K562 (cell line): Measurements from ENCODE around the gene COL4A6. TPM values are rescaled to one million over a fixed set of nuclear protein-coding genes. Genes with fewer than 3 reads are reported as not detected.

Experiments
- ATAC-seq: fragments of 200-7000 bp; cut with Tn5 transposase; 3 replicates; pipeline ENCODE4 v1.9.1; 2020; ENCODE audit warnings: moderate library complexity
- BruUV-seq: library from RNA; stranded (reverse); fragments of 400-500 nt; replicated peaks from 2 replicates; lab custom pipeline; 2021; lab: Mats Ljungman, UMichigan
- CTCF ChIA-PET: fragments of 300-600 bp; formaldehyde crosslinking; extraction: SDS; loops from one replicate; lab custom pipeline; 2021; ENCODE audit warnings: low intra/inter-chr PET ratio; lab: Yijun Ruan, JAX
- POLR2A ChIA-PET: fragments of 300-600, 350-650 bp; sonication (Branson Sonifier 250); formaldehyde crosslinking; extraction: SDS; loops from one replicate; lab custom pipeline; 2021; ENCODE audit warnings: antibody characterized with exemption, inconsistent platforms; lab: Yijun Ruan, JAX
- DNase-seq, 4 experiments: peaks; one replicate each; pipeline versions ENCODE4 v3.0.0 to v3.0.0-alpha.2; 2011 to 2018; ENCODE audit warnings: low spot score in 3 of 4, mixed read lengths in 3 of 4; ENCODE audit errors: extremely low read depth in 1 of 4
- FAIRE-seq: peaks from 2 replicates; lab custom pipeline; 2011; peaks lifted over from hg19 to GRCh38; lab: Jason Lieb, UNC
- H2AFZ ChIP-seq: 2 replicates; pipeline ENCODE4 v1.6.0; 2011; ENCODE audit warnings: low read depth, low read length, control low read depth, inconsistent platforms
- H3K27ac ChIP-seq: fragments of 200-600 bp; 3 replicates; pipeline ENCODE4 v1.8.0; 2011; ENCODE audit warnings: low read depth, mild to moderate bottlenecking, control low read depth, inconsistent platforms, low read length, moderate library complexity, mixed read lengths; ENCODE audit errors: extremely low read depth
- H3K27me3 ChIP-seq, 2 experiments: fragments of 300-600 bp in 1 of 2; 2 replicates in 1 of 2; 3 replicates in 1 of 2; pipeline versions ENCODE4 v1.6.0 to v1.8.0; 2011; ENCODE audit warnings: inconsistent platforms in 2 of 2, low read length in 2 of 2, mild to moderate bottlenecking in 1 of 2, mixed read lengths in 1 of 2, moderate library complexity in 1 of 2; ENCODE audit not compliant: control insufficient read depth in 2 of 2, insufficient read depth in 2 of 2
- H3K36me3 ChIP-seq: fragments of 300-600 bp; 3 replicates; pipeline ENCODE4 v1.8.0; 2011; ENCODE audit warnings: mild to moderate bottlenecking, low read length, inconsistent platforms; ENCODE audit not compliant: control insufficient read depth, insufficient read depth
- H3K4me1 ChIP-seq, 2 experiments: fragments of 200-600 bp in 1 of 2; replicated peaks in 1 of 2; 2 replicates in 1 of 2; 3 replicates in 1 of 2; pipeline versions ENCODE4 v1.5.1 to v1.8.0; 2011; ENCODE audit warnings: inconsistent platforms in 2 of 2, low read length in 2 of 2, mild to moderate bottlenecking in 1 of 2, mixed read lengths in 1 of 2, moderate library complexity in 1 of 2; ENCODE audit not compliant: control insufficient read depth in 2 of 2, insufficient read depth in 2 of 2
- H3K4me2 ChIP-seq: 2 replicates; pipeline ENCODE4 v1.6.1; 2011; ENCODE audit warnings: low read length, control low read depth, inconsistent platforms, mixed read lengths; ENCODE audit not compliant: insufficient read depth
- H3K4me3 ChIP-seq: fragments of 200-600 bp; sonication (generic), shearing (Covaris generic); 2 replicates; pipeline ENCODE4 v1.5.1; 2016; ENCODE audit warnings: control low read depth, inconsistent platforms
- H3K79me2 ChIP-seq: fragments of 200-600 bp; 3 replicates; pipeline ENCODE4 v1.8.0; 2011; ENCODE audit warnings: low read length, inconsistent platforms; ENCODE audit not compliant: control insufficient read depth, insufficient read depth
- H3K9ac ChIP-seq, 2 experiments: 2 replicates each; pipeline versions ENCODE4 v1.6.0 to v1.6.1; 2011; ENCODE audit warnings: low read depth in 2 of 2, low read length in 2 of 2, control low read depth in 1 of 2, inconsistent platforms in 1 of 2, mild to moderate bottlenecking in 1 of 2, mixed read lengths in 1 of 2; ENCODE audit not compliant: insufficient read depth in 1 of 2
- H3K9me1 ChIP-seq: one replicate; pipeline ENCODE4 v1.6.0; 2011; ENCODE audit warnings: inconsistent platforms, mild to moderate bottlenecking, low read length, moderate library complexity; ENCODE audit not compliant: control insufficient read depth, insufficient read depth
- H3K9me3 ChIP-seq: replicated peaks from 2 replicates; pipeline ENCODE4 v1.5.1; 2011; ENCODE audit warnings: low read depth, low read length, inconsistent platforms; ENCODE audit not compliant: control insufficient read depth, insufficient read depth
- H4K20me1 ChIP-seq: replicated peaks from 2 replicates; pipeline ENCODE4 v1.6.1; 2011; ENCODE audit warnings: low read length, inconsistent platforms, mixed read lengths; ENCODE audit not compliant: control insufficient read depth, insufficient read depth
- ARNT ChIP-seq, 2 experiments: fragments of 450-650 bp; IDR thresholded peaks; 2 replicates each; pipeline ENCODE4 v1.6.1; 2016; ENCODE audit warnings: mild to moderate bottlenecking in 1 of 2
- EWSR1 ChIP-seq: fragments of 450-650 bp; IDR thresholded peaks from 2 replicates; pipeline ENCODE4 v1.6.1; 2018; ENCODE audit warnings: borderline replicate concordance, mild to moderate bottlenecking, low read depth, moderate library complexity; ENCODE audit not compliant: partially characterized antibody
- HDAC8 ChIP-seq: fragments of 450-650 bp; IDR thresholded peaks from 2 replicates; pipeline ENCODE4 v1.6.1; 2016; ENCODE audit warnings: mild to moderate bottlenecking, missing genetic modification characterization, moderate library complexity, missing compliant biosample characterization
- HNRNPLL ChIP-seq: fragments of 200-400 bp; formaldehyde crosslinking; IDR thresholded peaks from 2 replicates; pipeline ENCODE4 v1.6.1; 2017; ENCODE audit warnings: low read length, low read depth, mild to moderate bottlenecking; ENCODE audit not compliant: poor library complexity, severe bottlenecking
- OTX1 ChIP-seq: fragments of 450-650 bp; formaldehyde crosslinking; IDR thresholded peaks from 2 replicates; pipeline ENCODE4 v1.4.0; 2022; ENCODE audit warnings: mild to moderate bottlenecking
- PURB ChIP-seq: sonication (generic); formaldehyde crosslinking; IDR thresholded peaks from 2 replicates; pipeline ENCODE4 v1.9.0; 2021; ENCODE audit warnings: low read depth, mild to moderate bottlenecking, missing genetic modification reagents
- RBBP5 ChIP-seq: fragments of 200-600 bp; sonication (generic); IDR thresholded peaks from 2 replicates; pipeline ENCODE4 v1.6.1; 2012; ENCODE audit warnings: borderline replicate concordance, mild to moderate bottlenecking, low read length, control low read depth, inconsistent platforms; ENCODE audit not compliant: insufficient read depth, poor library complexity, severe bottlenecking
- SUPT5H ChIP-seq: fragments of 450-650 bp; IDR thresholded peaks from 2 replicates; pipeline ENCODE4 v1.6.1; 2016
- TBP ChIP-seq: optimal IDR thresholded peaks from 2 replicates; pipeline ENCODE3; 2011; ENCODE audit warnings: low read depth, low read length, improper control_type of control experiment
- XRCC5 ChIP-seq: fragments of 200-400 bp; formaldehyde crosslinking; IDR thresholded peaks from 2 replicates; pipeline ENCODE4 v1.6.1; 2017; ENCODE audit warnings: low read depth, mild to moderate bottlenecking, low read length
- ZEB2 ChIP-seq: fragments of 450-650 bp; IDR thresholded peaks from 2 replicates; pipeline ENCODE4 v1.6.1; 2016
- ZNF79 ChIP-seq: fragments of 250-450 bp; sonication (Bioruptor Pico); IDR thresholded peaks from 2 replicates; pipeline ENCODE4 v1.4.0; 2020; ENCODE audit warnings: low read depth, mild to moderate bottlenecking, moderate library complexity
- ZZZ3 ChIP-seq: fragments of 450-650 bp; IDR thresholded peaks from 2 replicates; pipeline ENCODE4 v1.6.1; 2016; ENCODE audit warnings: antibody characterized with exemption, mild to moderate bottlenecking, moderate library complexity
- WGBS: fragments of 100-300 bp; shearing (Covaris generic); methylation state at CpG from one replicate; pipeline ENCODE4 v1.1.6; 2016; ENCODE audit warnings: low coverage, mixed read lengths; ENCODE audit not compliant: insufficient coverage; ENCODE audit errors: missing lambda C conversion rate; 5-methylcytosine and 5-hydroxymethylcytosine counted together
- in situ Hi-C: fragments of 300-500 bp; cut with MboI; formaldehyde crosslinking; loops from 4 replicates; pipeline ENCODE4 v1.15.0; 2018; ENCODE audit warnings: inconsistent platforms, mixed read lengths
- intact Hi-C: fragments of 100-400 bp; cut with micrococcal nuclease; formaldehyde crosslinking; loops from 2 replicates; pipeline ENCODE4 v1.14.2; 2022
- polyA plus RNA-seq, 8 experiments: library from polyadenylated mRNA; depleted of rRNA in 4 of 8; stranded (reverse) in 5 of 8; unstranded in 3 of 8; fragments of >200 nt; fragmentation: Nextera tagmentation in 2 of 8; fragmentation: Illumina TruSeq in 1 of 8; extraction: Ambion mirVana in 2 of 8; extraction: Trizol in 1 of 8; gene quantifications; 2 replicates each; pipeline versions ENCODE4 v1.2.1 to v1.2.3, GENCODE V29; 2011 to 2014; ENCODE audit warnings: inconsistent platforms in 1 of 8, missing spikeins in 1 of 8
- total RNA-seq, 7 experiments: library from RNA; depleted of rRNA in 6 of 7; stranded (reverse); fragments of >200 nt in 6 of 7; fragmentation: Illumina TruSeq in 2 of 7; extraction: Trizol in 2 of 7; gene quantifications; 2 replicates each; pipeline versions ENCODE4 v1.2.1 to v1.2.3, GENCODE V29; 2011 to 2021; ENCODE audit warnings: low replicate concordance in 1 of 7
- TF ChIP-seq, protein P1 (sequence below): fragments of 450-650 bp; formaldehyde crosslinking; IDR thresholded peaks from 2 replicates; pipeline ENCODE4 v1.4.0; 2020; ENCODE audit warnings: mild to moderate bottlenecking, mixed read lengths
- TF ChIP-seq, protein P2 (sequence below), 3 experiments: fragments of 200-800 bp in 1 of 3; sonication (Bioruptor generic) in 1 of 3; sonication (generic) in 1 of 3; formaldehyde crosslinking in 1 of 3; IDR thresholded peaks; 2 replicates each; pipeline versions ENCODE4 v1.6.1 to v1.8.0; 2016 to 2022; ENCODE audit warnings: mild to moderate bottlenecking in 2 of 3, missing compliant biosample characterization in 2 of 3, missing genetic modification characterization in 2 of 3, missing genetic modification reagents in 1 of 3

The COL4A6 gene
- total and polyA plus RNA-seq, 9 of the 15 experiments (the other 6 are each of a cell fraction or from before 2014, with no cell fraction given) = 0.02 to 0.05 TPM; not detected in 7

DNA sequence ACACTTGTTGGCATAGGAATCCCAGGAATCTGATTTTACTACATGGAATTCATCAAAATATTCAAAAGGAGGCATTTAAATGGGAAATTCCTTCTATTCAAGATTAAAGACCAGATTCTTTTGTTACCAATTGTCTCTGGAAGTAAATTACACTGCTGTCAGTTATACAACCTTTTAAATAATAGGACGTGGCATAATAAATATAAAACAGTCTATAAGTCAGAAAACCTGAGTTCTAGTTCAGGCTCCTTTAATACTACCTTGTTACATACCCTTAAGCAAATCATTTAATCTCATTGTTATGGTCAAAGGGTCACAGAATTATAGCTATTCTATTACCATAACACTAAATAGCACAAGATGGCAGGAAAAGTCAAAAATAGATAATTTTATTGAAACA, 18.8 kb downstream of the COL4A6 start:
- Histone ChIP-seq H3K27ac (no peak overlapping the region), H3K36me3 (no peaks in the 10 kb centered on the region), H2AFZ (no peak overlapping the region), H3K9me3 (no peaks in the 10 kb centered on the region), H3K4me2 (no peak overlapping the region), H3K4me1 (no peaks in the 10 kb centered on the region), H4K20me1 (no peaks in the 10 kb centered on the region), H3K4me3 (no peak overlapping the region), H3K27me3 (no peaks in the 10 kb centered on the region), H3K79me2 (no peaks in the 10 kb centered on the region), H3K9me1 (no peaks in the 10 kb centered on the region), H3K9ac (no peak overlapping the region)
- no peak for DNase-seq
- in situ Hi-C loops = no loop called here
- WGBS = 9% methylated on average over 1 of the region's 1 CpG
- ChIA-PET CTCF (no interaction called here), POLR2A (no interaction called here)
- intact Hi-C loops = no loop called here
- no TSS peak for BruUV-seq
- TF ChIP-seq OTX1 (no peak), HDAC8 (no peak), ZZZ3 (no peak)
- TF ChIP-seq, protein P1, sequence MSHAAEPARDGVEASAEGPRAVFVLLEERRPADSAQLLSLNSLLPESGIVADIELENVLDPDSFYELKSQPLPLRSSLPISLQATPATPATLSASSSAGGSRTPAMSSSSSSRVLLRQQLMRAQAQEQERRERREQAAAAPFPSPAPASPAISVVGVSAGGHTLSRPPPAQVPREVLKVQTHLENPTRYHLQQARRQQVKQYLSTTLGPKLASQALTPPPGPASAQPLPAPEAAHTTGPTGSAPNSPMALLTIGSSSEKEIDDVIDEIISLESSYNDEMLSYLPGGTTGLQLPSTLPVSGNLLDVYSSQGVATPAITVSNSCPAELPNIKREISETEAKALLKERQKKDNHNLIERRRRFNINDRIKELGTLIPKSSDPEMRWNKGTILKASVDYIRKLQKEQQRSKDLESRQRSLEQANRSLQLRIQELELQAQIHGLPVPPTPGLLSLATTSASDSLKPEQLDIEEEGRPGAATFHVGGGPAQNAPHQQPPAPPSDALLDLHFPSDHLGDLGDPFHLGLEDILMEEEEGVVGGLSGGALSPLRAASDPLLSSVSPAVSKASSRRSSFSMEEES (CRISPR knock-in tag) = no peak
- no peak for ATAC-seq
- FAIRE-seq = no peak

DNA sequence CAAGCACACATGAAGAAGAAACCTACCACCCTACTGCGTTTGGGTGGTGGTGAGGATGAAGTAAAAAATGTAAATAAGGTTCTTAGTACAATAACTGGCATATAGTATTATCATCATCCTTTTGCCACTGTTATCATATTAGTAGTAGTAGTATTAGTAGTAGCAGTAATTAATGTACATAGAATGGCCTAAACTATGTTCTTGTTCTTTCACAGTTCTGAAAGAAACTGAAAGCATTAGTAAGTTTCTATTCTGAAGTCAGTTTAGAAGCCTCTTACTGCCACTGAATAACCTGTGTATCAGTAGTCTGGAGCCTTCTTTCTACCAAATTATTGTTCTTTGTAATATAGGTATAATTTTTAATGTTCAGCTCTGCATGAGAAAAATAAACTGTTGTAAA, 21.0 kb downstream of the COL4A6 start:
- WGBS = 0% methylated on average over 1 of the region's 1 CpG
- Histone ChIP-seq H3K4me3 (no peak overlapping the region), H3K27me3 (no peaks in the 10 kb centered on the region), H3K36me3 (no peaks in the 10 kb centered on the region), H3K9me1 (no peaks in the 10 kb centered on the region), H3K9ac (no peak overlapping the region), H3K27ac (no peak overlapping the region), H3K4me2 (no peak overlapping the region), H3K9me3 (no peaks in the 10 kb centered on the region), H2AFZ (no peak overlapping the region), H4K20me1 (no peaks in the 10 kb centered on the region), H3K79me2 (no peaks in the 10 kb centered on the region), H3K4me1 (no peaks in the 10 kb centered on the region)
- FAIRE-seq = no peak
- no peak for DNase-seq
- in situ Hi-C loops (no loop called here), intact Hi-C loops (no loop called here)
- BruUV-seq = no TSS peak
- ChIA-PET POLR2A (no interaction called here), CTCF (no interaction called here)
- no peak for ATAC-seq
- no peak for TF ChIP-seq PURB
- TF ChIP-seq TBP = no peak
- TF ChIP-seq XRCC5 = no peak
- TF ChIP-seq, protein P2, sequence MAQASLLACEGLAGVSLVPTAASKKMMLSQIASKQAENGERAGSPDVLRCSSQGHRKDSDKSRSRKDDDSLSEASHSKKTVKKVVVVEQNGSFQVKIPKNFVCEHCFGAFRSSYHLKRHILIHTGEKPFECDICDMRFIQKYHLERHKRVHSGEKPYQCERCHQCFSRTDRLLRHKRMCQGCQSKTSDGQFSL (CRISPR knock-in tag; IDR thresholded peaks at IDR 0.05) = no peak
- TF ChIP-seq, protein P2 (tag; IDR thresholded peaks at IDR 0.05) = no peak
- TF ChIP-seq HNRNPLL = no peak
- TF ChIP-seq ZNF79 (CRISPR knock-in tag) = no peak
- no peak for TF ChIP-seq SUPT5H
- no peak for TF ChIP-seq ZEB2
- TF ChIP-seq RBBP5 = no peak
- TF ChIP-seq ARNT (IDR thresholded peaks at IDR 0.05) = no peak
- TF ChIP-seq EWSR1 = no peak
